NCI-H2196 treated with DMSO at 0.1 percent for 48 hours (cell line): Measurements from ENCODE around the gene LARGE2.

ENCODE experiments used
- DNase-seq: peaks from one replicate; lab custom pipeline; 2025; ENCODE audit not compliant: unreplicated experiment; lab: John Stamatoyannopoulos, UW

Gene LARGE2

DNA sequence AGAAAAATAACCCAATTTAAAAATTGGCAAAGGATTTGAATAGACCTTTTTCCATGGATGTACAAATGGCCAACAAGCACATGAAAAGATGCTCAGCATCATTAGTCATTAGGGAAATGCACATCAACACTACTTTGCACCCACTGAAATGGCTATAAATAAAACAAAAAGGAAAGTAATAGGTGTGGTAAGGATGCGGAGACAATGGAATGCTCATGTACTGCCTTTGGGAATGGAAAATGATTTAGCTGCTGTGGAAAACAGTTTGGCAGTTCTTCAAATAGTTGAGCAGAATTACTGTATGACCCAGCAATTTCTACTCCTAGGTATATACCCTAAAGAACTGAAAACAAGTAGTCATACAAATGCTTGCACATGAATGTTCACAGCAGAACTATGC lies 37.4 kb downstream of the LARGE2 start:
- DNase-seq: no peak

DNA sequence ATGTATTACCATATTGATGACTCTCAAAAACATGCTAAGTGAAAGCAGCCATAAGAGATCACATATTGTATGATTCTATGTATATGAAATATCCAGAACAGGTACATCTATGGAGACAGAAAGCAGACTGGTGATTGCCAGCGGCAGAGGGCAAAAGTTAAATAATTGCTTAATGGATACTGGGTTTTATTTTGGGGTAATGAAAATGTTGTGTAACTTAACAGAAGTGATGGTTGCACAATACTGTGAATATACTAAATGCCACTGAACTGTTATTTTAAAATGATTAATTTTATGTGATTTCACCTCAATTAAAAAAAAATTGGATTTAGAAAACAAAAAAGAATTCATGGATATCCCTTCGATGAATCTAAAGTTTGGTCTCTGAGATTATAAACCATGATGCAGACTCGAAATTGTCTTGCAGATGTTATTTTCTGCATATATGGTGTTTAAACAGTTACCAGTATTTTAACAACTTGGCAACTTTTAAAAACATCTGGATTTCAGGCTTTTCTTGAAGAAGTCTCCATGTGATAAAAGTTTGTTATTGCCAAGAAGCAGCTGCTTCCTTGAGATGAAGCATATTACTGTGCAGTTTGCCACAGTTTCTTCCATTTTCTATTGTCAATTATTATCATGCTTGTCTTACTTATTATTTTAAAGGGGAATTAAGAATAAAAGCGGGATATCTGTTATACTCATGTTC lies 38.1 kb downstream of the LARGE2 start:
- DNase-seq: no peak

DNA sequence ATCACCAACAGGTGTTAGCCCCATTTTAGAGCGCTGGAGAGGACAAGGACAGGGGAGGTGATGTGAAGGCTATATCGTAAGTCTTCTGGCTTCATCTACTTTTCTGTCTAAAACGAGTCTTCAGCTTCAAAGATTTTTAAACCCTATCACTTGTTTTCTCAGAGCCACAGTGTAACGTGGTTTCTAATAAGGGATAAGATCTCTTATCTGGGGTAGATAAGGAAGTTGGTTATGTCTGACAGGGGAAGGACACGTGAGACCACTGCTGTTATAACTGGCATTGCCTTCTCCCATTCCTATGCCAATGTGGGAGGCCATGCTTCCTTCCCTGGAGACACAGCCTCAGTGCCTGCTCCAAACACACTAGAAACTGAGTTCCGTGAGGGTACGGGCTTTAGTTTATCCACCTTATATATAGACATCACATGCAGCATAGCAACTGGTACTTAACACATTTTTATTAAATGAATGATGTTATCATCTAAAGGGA lies 39.3 kb downstream of the LARGE2 start:
- no peak for DNase-seq

DNA sequence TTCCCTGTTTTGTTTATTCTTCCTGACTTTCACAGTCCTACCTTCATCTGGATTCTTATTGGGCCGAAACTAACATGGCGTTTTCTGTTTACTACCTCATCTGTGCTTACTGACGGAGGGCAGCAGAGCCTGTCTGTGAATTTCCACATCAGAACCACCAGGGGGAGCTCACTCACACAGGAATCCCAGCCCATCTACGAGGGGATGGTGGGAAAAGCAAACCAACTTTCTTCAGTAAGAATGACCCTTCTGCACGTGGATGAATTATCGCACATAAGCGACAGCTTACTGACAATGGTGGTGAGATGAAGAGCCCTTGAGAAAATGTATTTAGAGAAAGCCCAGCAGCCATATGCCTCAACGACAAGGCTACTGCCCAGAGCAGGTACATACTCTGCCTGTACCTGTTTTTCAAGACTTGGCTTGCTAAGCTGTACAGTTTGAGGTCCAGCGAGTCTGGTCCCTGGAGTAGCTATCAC lies 42.5 kb downstream of the LARGE2 start:
- peak; percentile 66 for DNase-seq

DNA sequence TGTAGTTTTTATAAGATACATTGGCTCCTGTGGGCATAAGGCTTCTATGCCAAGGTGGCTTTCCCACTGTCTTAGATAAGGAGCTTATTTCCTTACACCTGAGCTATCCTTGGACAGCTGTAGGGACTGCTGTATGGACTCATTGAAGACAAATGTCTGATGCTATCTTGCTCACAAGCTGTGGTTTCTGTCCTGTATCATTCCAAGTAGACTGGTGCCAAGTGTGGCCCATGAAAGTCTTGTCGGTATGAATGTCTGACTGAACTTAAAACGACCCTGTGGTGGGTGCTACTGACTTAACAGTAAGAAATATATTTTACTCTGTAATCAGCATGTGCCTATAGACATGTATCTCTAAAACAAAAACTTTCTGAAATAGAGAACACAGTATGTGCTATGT lies 45.0 kb downstream of the LARGE2 start:
- no peak for DNase-seq

DNA sequence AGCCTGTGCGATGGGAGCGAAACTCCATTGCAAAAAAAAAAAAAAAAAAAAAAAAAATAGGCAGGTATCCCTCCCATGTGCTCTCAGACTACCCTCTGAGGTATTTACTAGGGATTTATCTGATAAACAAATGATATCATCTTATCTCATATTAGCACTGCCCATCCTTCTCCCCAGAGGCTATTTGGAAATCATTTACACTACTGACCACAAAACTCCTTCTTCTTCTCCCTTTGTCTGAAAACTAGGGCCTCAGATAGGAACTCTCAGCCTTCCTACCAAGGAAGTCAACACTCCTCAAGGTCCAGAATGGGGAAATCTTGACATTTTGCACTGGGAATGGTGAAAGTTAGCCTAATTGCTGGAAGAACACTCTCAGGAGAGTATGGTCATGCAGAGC lies 46.4 kb downstream of the LARGE2 start:
- DNase-seq: no peak

DNA sequence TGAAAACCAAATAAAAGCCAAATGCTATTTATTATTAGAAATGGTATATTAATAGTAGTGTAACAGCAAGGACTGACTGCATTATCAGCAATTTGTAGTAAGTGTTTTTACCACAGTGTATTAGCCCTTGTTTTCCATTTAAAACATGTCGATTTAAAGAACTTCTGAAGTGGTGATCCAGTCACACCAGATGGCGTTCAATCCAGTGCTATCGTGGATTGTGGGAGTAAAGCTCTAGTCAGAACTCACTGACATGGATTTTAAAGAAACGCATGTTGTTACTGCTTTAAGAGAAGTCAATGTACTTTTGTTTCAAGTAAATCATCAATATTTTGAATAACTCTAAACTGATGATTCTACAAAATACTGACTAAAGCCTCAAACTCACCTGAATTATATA lies 51.1 kb downstream of the LARGE2 start:
- DNase-seq: no peak

DNA sequence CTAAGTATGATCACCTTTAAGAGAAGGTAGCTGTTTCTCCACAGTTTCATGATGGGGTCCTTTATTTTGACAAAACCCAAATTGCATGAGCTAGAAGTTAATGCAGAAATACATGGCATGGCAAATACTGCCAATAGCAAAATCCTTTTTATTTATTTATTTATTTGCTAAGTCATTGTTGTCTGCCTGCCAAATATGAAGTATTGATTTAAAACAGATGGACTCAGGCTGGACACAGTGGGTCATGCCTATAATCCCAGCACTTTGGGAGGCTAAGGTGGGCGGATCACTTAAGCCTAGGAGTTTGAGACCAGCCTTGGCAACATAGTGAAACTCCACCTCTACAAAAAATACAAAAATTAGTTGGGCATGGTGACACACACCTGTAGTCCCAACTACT lies 52.4 kb downstream of the LARGE2 start:
- no peak for DNase-seq
